ENCODE data around the gene KCNQ1.

- TF ChIP-seq EZH2 (IDR thresholded peaks at IDR 0.05; ENCODE audit: borderline replicate concordance, insufficient read depth, low read depth, low read length, poor library complexity, severe bottlenecking) (no peak), CTCF (IDR thresholded peaks at IDR 0.05) (no peak)
Observed at GRCh38 chr11:2759228-2760195, 314.7 kb downstream of the KCNQ1 start.

Data from B cell (primary cell).